NCI-H1417 (cell line): ENCODE measurements around the gene FAM241B.
A peak's percentile ranks its signal among the peaks of the same experiment; 100 is the strongest.

Experiments used
- DNase-seq, 3 experiments: peaks; one replicate each; lab custom pipeline; 2025; lab: John Stamatoyannopoulos, UW

The FAM241B gene

DNA sequence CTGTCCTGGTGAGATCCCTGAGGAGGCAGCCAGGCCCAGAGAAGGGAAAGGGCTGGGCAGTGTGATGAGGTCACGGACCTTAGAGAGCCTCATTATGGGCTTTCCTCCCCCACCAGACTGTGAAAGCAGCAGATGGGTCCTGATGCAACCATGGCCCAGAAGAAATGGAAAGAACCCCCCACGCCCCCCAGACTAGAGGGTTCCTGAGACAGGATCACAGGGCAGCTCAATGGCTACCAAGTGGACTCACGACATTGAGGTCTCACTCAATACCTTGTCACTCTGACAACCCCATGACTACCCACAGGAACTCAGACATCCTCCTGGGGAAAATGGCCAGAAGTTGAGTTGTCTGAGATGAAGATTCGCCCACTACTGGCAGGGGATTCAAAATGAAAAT is 36.7 kb downstream of the FAM241B start:
- DNase-seq: no peak

DNA sequence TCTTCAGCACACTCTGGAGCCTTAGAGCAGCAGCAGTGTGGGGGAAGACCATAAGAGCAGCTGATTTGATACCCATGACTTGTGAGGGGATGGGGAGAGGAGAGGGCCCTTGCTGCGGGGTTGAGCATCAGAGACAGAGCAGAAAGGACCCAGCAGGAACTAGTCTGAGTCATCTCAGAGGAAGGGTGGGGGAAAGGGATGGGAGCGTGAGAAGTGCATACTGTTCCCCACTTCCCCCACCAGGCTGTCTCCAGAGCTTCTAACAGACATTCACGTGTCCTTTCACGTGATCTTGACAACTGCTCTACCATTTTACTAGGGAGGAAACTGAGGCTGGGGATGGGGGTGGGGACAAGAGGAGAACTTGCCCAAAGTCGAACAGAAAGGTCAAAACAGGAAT is 38.7 kb downstream of the FAM241B start:
- no peak for DNase-seq

DNA sequence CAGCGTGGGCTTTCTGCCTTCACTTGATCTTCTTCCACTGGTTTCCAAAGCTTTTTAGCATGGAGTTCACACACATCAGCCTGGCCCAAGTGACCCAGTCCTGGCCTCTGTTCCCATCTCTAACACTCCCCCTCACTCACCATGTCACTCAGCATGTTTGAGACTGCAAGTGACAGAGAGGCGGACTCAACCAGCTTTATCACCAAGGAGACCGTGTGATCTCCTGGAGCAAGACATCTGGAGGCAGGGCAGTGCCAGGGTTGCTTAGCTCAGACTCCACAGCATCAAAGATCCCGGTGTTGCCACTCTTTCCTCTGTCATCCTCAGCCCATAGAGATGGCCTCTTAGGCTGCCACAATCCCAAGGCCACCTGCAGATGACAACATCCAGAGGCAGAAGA is 39.4 kb downstream of the FAM241B start:
- peak in 1 of 3 experiments; percentile 0 for DNase-seq

DNA sequence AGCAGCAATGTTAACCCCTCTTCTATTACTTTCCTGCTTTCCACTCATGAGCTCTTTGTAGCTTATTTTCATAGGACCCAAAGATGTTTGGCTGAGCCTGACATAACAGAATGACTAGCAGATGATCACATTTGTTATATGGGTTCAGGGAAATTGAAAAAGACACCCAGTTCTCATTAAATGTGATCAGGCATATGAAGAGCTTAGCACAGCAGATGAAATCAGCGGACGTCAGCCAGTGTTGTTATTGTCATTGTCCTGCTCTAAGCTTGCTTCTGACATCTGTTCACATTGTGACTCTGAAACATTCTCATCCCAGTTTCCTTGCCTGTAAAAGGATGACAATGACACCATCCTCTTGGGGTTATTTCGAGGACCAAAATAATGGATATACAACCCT is 43.5 kb downstream of the FAM241B start:
- no peak for DNase-seq

DNA sequence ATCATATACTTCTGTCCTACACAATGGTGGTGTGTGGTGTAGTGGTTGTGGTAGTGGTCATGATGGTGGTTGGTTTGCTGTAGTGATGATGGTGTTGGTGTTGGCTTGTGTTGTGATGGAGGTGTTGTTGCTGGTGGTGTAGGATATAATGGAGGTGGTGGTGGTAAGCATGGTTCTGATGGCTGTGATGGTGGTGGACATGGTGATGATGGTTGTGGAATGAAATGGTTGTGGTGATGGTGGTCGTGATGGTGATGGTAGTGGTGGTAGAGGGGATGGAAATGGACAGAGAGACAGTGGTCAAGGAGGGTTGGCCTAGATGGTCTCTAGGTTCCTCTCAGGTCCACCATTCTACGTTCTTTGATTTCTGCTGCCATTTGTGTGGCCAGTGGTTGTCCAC is 44.7 kb downstream of the FAM241B start:
- no peak for DNase-seq

DNA sequence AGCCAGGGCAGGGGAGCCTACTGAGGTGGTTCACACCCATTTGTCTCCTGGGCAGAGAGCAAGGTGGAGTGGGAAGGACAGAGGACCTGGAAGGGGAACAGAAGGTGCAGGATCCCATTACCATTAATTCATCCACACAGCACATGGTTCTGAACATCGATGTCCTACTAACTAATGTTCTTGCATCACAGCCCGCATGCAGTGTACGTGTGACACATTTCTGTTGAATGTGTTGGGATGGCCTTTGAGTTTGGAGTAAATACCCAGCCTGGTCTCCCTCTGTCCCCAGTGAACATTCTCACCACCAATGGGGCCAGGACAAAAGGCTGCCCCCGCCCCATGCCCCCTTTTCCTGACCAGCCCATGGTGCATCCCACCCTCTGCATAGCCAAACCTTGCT is 46.3 kb downstream of the FAM241B start:
- DNase-seq: no peak

DNA sequence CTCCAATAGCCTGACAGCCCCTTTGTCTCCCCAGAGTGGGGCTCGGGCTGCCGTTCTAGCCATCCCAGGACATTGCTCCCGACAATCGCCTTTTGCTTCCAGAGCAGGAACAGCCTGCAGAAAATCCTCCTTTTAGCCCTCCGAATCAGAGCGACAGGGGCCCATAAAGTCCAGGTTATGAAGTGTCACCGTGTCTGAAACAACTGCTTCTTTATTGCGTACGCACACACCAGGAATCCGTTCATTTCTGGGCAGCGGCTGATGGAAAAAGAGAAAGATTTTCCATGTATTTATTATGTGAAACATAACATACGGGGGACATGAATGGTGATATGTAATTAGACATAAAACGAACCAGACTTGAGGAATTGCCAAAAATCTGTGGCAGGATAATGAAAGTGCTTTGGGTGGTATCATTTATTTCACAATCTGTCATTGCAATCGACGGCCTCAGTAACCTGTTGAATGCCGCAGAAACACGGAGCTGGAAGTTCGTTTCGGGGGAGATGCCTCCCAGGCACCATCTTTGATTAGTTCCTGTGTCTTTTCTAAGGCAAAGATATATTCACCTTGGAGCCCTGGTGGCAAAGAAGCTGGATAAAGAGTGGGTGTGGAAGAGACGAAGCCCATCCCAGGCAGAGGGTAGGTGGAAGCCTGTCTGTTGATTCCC is 48.1 kb downstream of the FAM241B start:
- DNase-seq: no peak

DNA sequence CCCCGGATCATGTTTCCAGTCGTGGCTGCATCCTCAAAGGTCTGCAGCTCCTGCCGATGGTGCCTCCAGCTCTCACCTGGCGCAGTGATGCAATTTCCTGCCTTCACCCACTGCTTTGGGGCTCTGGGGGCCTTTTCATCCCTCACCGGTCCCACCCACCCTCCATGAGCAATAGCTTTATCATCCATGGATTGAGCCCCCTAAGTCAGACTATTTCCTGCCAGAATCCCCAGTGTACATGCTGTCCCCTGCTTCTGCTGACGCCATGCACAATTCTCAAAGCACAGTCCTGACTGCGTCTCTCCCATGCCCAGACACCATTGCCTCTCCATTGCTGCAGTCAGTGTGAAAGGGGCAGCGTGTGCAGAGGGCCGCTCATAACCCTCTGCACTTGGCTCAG is 49.7 kb downstream of the FAM241B start:
- no peak for DNase-seq

DNA sequence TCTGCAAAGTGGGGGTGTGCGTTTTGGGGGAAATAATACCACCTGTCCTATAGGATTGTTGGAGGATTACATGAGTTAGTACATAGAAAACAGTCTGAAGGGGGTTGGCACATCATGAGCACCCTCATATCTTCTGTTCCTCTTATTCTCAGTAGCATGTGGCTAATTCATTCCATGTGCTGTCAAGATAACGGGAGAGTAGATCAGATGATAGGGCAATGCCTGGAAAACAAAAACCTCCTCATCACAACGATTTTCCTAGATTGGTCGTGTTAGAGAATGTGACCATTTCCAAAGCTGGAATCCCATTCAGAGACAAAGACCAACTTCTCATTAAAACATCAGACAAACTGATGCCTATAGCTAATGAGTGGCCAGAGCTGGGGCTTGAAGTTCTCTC is 50.6 kb downstream of the FAM241B start:
- DNase-seq: no peak

DNA sequence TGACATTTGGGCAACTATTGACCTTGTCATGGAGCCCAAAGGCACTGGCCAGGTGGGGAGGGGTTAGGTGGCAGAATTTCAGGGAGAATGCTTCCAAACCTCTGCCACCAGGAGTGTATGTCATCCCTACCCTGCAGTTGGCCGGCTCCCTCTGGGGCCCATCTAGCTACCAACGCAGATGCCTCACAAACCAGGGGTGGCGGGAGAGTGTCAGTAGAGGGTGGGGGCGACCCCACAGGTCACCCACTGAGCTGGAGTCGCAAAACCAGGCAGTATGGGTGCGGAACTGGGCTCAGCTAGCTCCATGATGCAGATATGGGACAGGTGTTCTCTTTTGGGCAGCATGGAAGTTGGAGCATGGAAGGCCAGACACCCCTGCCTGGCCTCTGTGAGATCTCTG is 51.4 kb downstream of the FAM241B start:
- no peak for DNase-seq

DNA sequence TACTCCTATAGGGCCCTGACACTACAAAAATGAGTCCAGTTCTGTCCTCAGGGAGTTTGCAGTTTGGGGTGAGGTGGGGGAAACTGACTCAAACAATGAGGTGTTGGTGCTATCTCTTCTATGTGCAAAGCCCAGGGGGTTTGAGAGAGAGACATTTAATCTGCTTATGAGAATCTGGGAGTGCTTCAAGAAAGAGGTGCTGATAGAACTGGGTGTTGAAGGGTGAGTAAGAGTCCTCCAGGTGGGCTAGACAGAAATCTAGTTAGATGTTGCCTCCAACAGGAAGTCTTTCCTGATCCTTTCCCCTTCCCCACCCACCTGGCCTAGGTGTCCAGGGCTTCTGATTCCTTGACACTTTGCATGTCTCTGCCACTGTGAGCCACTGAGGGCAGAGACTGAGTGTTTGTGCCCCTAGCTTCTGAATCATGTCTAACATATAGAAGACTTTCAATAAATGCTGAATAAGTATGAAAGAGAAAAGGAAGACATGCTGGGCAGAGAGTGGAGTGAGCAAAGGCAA is 53.0 kb downstream of the FAM241B start:
- DNase-seq: no peak
